BJ (cell line): ENCODE results near the gene SLC38A11. TPM values are rescaled to one million over a fixed set of nuclear protein-coding genes. Genes with fewer than 3 reads are reported as not detected.

ENCODE experiments used
- CTCF ChIA-PET: fragments of 350-600 bp; formaldehyde crosslinking; extraction: SDS; loops from one replicate; lab custom pipeline; 2021; ENCODE audit warnings: antibody characterized with exemption, inconsistent platforms; lab: Yijun Ruan, JAX
- POLR2A ChIA-PET: fragments of 300-600 bp; sonication (Branson Sonifier 250); formaldehyde crosslinking; extraction: SDS; loops from one replicate; lab custom pipeline; 2021; ENCODE audit warnings: antibody characterized with exemption; lab: Charles Lee
- DNase-seq: peaks from one replicate; pipeline ENCODE4 v3.0.0-alpha.2; 2011; ENCODE audit warnings: low read depth
- H3K27me3 ChIP-seq: 2 replicates; pipeline ENCODE4 v1.6.0; 2011; ENCODE audit warnings: low read length; ENCODE audit not compliant: control insufficient read depth, insufficient read depth
- H3K36me3 ChIP-seq: 2 replicates; pipeline ENCODE4 v1.5.1; 2011; ENCODE audit warnings: low read length; ENCODE audit not compliant: control insufficient read depth, insufficient read depth
- H3K4me3 ChIP-seq: 2 replicates; pipeline ENCODE4 v1.5.1; 2011; ENCODE audit warnings: low read depth, mild to moderate bottlenecking, control low read depth, low read length
- CTCF ChIP-seq: IDR thresholded peaks from 2 replicates; pipeline ENCODE4 v1.5.1; 2011; ENCODE audit warnings: low read depth, mild to moderate bottlenecking, control low read depth, inconsistent platforms, low read length, moderate library complexity; ENCODE audit not compliant: insufficient read depth
- polyA plus RNA-seq: library from polyadenylated mRNA; depleted of rRNA; stranded (reverse); fragments of >200 nt; gene quantifications from 2 replicates; pipeline ENCODE4 v1.2.3, GENCODE V29; 2011; rRNA removed
- small RNA-seq: library from RNA; depleted of rRNA; stranded (forward); fragments of <200 nt; gene quantifications from one replicate; pipeline ENCODE3, GENCODE V24; 2012; ENCODE audit warnings: low replicate concordance, low read depth; ENCODE audit not compliant: insufficient read length

The SLC38A11 gene
- polyA plus RNA-seq, 1 experiment: 59.2 TPM

GRCh38 chr2:164847291-164847690, 108.0 kb downstream of the SLC38A11 start:
- ChIA-PET POLR2A (no interaction called here), CTCF (interaction anchor here (1.0 to 1.2 kb wide), 3 partner anchors 12 to 146 kb away, joined by 3 to 5 read pairs (median 4); no protein-coding TSS in a partner anchor)
- TF ChIP-seq CTCF: no peak
- H3K4me3 ChIP-seq: no peak overlapping the region
- H3K27me3 ChIP-seq: no peaks in the 10 kb centered on the region
- no peaks in the 10 kb centered on the region for H3K36me3 ChIP-seq
- no peak for DNase-seq

GRCh38 chr2:164846276-164846675, 109.0 kb downstream of the SLC38A11 start:
- no peaks in the 10 kb centered on the region for H3K27me3 ChIP-seq
- CTCF ChIA-PET: interaction anchor here (1.4 kb wide), 1 partner anchor 108 kb away, joined by 5 read pairs; no protein-coding TSS in a partner anchor
- TF ChIP-seq CTCF: no peak
- POLR2A ChIA-PET: no interaction called here
- no peak for DNase-seq
- H3K36me3 ChIP-seq: no peaks in the 10 kb centered on the region
- no peak overlapping the region for H3K4me3 ChIP-seq

Small RNA genes within 50 kb of the gene (small RNA-seq; reads per million reads assigned to genes)
- gene RNA5SP110: not detected
- not detected for gene RNA5SP111

Other genes starting within 250 kb of the SLC38A11 start
- gene COBLL1, start 113.7 kb downstream of the SLC38A11 start, polyA plus RNA-seq: 34.2 and 56.2 TPM in 2 replicates
- 0.78 and 1.2 TPM in 2 replicates for gene SCN3A, start 248.5 kb upstream of the SLC38A11 start, polyA plus RNA-seq